Activated naive CD8-positive, alpha-beta T cell treated with anti-CD3 and anti-CD28 coated beads, Interleukin-2, amount 50 U/mL, for 24 hours (primary cell): ENCODE data around the gene RNF148.
"Not testable (repeated sequence)": the region's sequence is repeated elsewhere in the genome, so short reads cannot be mapped to it uniquely, and the experiment has no call there.

ENCODE experiments used
- ATAC-seq: fragments of 150-1000 bp; cut with Tn5 transposase; one replicate; pipeline ENCODE4 v1.10.0; 2021
- DNase-seq: peaks from one replicate; pipeline ENCODE4 v3.0.0; 2021
- H3K27ac Mint-ChIP-seq: one replicate; pipeline ENCODE4 v1.8.0; 2021; ENCODE audit warnings: mild to moderate bottlenecking, mixed read lengths
- H3K27me3 Mint-ChIP-seq: one replicate; pipeline ENCODE4 v1.8.0; 2021; ENCODE audit warnings: mixed read lengths
- H3K36me3 Mint-ChIP-seq: one replicate; pipeline ENCODE4 v1.8.0; 2021; ENCODE audit warnings: low read depth, mixed read lengths
- H3K4me1 Mint-ChIP-seq: one replicate; pipeline ENCODE4 v1.8.0; 2021; ENCODE audit warnings: mixed read lengths
- H3K4me3 Mint-ChIP-seq: one replicate; pipeline ENCODE4 v1.8.0; 2021; ENCODE audit warnings: mild to moderate bottlenecking, moderate library complexity, mixed read lengths
- H3K9me3 Mint-ChIP-seq: one replicate; pipeline ENCODE4 v1.8.0; 2021; ENCODE audit warnings: mixed read lengths

The RNF148 gene

DNA sequence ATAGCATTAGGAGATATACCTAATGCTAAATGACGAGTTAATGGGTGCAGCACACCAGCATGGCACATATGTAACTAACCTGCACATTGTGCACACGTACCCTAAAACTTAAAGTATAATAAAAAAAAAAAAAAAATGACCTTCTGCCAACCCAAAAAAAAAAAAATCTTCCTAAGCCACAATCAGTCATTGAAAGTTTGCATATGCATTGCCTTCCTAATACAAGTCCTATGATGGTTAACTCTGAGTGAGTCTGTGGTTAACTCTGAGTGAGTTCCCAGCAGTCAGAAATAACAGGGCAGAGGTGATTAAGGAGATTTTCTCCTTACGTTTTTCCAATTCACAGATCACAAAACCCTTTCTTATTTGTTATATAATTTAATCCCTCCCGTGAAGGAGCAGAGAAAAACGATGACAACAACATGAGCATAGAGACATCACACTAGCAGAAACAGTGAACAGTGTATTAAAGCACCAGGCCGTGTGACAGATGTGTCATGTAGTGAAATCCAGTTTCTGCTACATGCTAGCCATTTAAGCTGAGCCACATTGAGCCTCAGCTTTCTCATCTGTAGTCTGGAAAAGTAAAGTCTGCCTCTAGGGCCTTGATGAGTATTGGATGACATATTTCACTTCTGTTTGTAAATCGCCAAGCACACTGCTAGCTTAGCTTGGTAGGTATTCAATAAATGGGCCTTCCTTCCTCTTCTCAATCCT lies 7.4 kb upstream of the RNF148 start:
- H3K36me3 Mint-ChIP-seq = no peaks in the 10 kb centered on the region
- H3K4me1 Mint-ChIP-seq = no peaks in the 10 kb centered on the region
- peaks cover 16% of the 10 kb centered on the region for H3K9me3 Mint-ChIP-seq
- ATAC-seq = no peak
- no peaks in the 10 kb centered on the region for H3K27me3 Mint-ChIP-seq
- DNase-seq = no peak
- no peak overlapping the region for H3K4me3 Mint-ChIP-seq
- no peak overlapping the region for H3K27ac Mint-ChIP-seq

DNA sequence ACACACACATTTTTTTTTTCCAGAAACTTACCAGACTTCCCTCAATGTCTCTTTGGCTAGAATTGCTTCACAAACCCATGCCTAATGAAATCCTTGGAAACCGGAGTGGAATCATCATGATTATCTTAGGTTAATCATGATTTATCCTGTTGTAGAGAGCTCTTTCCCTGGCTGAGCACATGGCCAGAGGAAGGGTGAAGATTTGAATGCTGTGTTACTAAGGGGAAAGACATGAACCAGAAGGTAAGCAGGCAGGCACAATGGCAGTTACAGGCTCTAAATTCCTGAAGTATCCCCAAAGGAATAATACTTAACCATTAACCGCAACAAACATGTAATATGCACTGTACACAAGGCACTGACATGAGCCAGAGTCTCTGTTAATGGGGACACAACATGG lies 4.1 kb upstream of the RNF148 start:
- ATAC-seq (no peak), DNase-seq (no peak)
- H3K9me3 Mint-ChIP-seq = peaks cover 17% of the 10 kb centered on the region
- no peaks in the 10 kb centered on the region for H3K4me1 Mint-ChIP-seq
- H3K4me3 Mint-ChIP-seq = no peak overlapping the region
- no peaks in the 10 kb centered on the region for H3K36me3 Mint-ChIP-seq
- H3K27me3 Mint-ChIP-seq = no peaks in the 10 kb centered on the region
- no peak overlapping the region for H3K27ac Mint-ChIP-seq

DNA sequence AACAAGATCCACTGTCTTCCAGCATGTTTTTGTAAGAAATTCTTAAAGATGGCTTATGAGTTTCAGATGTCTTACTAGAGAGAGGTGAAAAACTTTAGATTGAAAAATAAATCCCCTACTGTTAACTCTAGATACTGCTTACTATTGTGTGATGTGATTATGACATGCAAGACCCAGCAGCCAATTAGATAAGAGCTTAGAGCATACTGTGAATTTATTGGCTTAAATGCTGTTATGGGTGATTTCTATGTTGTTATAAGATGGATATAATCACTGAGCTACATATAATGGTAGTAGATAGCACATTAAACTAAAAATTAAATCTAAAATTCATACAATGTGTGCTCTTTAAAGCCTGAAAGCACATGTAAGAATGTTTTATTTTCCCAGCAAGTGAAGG lies 3.7 kb downstream of the RNF148 start, which contains the start of gene RNF133:
Gene RNF133 (minus strand): TSS at position 101 of the 400 bp plus-strand sequence. CDS start 199 bp downstream, outside the sequence.
- Mint-ChIP-seq H3K4me1 (no peaks in the 10 kb centered on the region), H3K4me3 (no peak within 1 kb of the TSS), H3K27ac (no peak within 1 kb of the TSS), H3K9me3 (peaks cover 7% of the 10 kb centered on the region), H3K36me3 (no peaks in the 10 kb centered on the region), H3K27me3 (no peaks in the 10 kb centered on the region)
- ATAC-seq = no peak
- DNase-seq = no peak

DNA sequence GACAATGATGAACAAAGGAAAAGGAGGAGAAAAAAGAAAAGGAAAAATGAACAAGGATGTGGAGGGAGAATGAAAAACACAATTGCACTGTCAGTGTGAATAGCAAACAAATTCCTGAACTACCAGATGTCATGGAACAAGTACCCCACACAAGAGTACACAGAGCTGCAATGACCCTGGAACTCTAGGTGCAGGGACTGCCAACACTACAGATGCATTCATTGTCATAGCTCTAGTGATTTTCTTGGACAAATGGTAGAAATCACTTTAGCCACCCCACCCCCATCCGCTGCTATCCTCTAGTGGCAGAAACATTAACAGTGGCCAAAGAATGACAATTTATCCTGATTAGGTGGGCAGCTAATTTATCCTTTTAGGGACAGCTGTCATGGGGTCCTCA lies 6.9 kb downstream of the RNF148 start:
- no peak for ATAC-seq
- H3K36me3 Mint-ChIP-seq = no peaks in the 10 kb centered on the region
- no peak overlapping the region for H3K27ac Mint-ChIP-seq

DNA sequence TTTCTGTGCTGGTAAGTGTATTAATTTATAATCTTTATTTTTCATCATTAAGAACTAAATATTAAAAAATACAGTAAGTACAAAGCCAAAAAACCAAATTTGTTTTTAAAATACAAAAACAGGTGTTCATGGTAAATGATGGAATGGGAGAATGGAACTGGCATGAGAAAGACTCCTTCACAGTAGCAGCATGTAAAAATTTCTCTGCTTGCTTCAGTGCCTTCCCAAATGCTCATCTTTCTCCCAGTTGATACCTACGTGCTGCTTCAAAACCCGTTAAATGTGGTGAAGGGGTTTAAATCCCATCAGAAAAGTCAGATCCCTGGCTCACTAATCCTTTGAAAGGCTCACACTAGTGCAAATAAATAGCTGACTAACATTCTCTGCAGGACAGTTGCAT lies 8.0 kb downstream of the RNF148 start:
- no peaks in the 10 kb centered on the region for H3K36me3 Mint-ChIP-seq
- H3K4me1 Mint-ChIP-seq = no peaks in the 10 kb centered on the region
- no peaks in the 10 kb centered on the region for H3K9me3 Mint-ChIP-seq
- no peak overlapping the region for H3K27ac Mint-ChIP-seq
- H3K27me3 Mint-ChIP-seq = no peaks in the 10 kb centered on the region
- DNase-seq (no peak), ATAC-seq (no peak)
- no peak overlapping the region for H3K4me3 Mint-ChIP-seq

More for the DNA sequence above, 6.9 kb downstream of the RNF148 start:
- Mint-ChIP-seq H3K27me3 (no peaks in the 10 kb centered on the region), H3K4me1 (no peaks in the 10 kb centered on the region), H3K4me3 (no peak overlapping the region), H3K9me3 (no peaks in the 10 kb centered on the region)
- no peak for DNase-seq

DNA sequence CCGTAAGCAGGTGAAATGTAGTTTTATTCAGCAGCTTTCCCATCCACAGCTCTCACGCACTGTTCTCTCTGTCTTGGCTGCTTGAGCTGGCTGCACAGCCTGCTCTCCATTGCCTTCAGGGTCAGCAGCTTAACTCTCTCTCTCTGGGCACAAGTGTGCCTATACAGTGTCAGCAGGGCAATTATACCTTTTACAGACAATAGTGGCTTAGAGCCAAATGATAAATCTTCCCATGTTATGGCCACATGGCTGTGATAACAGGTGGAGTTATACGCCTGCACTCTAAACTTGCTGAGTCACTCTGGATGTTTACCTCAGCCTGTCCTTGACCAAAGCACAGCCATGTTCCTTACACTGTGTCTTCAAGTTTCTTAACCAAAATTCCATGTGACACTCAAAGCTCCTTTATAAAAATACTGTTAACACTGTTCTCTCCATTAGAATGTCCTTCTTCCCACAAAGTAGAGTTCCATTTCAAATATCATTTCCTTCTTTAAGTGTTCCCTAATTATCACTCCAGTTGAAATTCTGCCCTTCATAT lies 9.9 kb downstream of the RNF148 start:
- DNase-seq (no peak), ATAC-seq (no peak)
- no peak overlapping the region for H3K4me3 Mint-ChIP-seq
- H3K27ac Mint-ChIP-seq = no peak overlapping the region
- no peaks in the 10 kb centered on the region for H3K9me3 Mint-ChIP-seq
- H3K27me3 Mint-ChIP-seq = no peaks in the 10 kb centered on the region
- no peaks in the 10 kb centered on the region for H3K36me3 Mint-ChIP-seq
- H3K4me1 Mint-ChIP-seq = no peaks in the 10 kb centered on the region

DNA sequence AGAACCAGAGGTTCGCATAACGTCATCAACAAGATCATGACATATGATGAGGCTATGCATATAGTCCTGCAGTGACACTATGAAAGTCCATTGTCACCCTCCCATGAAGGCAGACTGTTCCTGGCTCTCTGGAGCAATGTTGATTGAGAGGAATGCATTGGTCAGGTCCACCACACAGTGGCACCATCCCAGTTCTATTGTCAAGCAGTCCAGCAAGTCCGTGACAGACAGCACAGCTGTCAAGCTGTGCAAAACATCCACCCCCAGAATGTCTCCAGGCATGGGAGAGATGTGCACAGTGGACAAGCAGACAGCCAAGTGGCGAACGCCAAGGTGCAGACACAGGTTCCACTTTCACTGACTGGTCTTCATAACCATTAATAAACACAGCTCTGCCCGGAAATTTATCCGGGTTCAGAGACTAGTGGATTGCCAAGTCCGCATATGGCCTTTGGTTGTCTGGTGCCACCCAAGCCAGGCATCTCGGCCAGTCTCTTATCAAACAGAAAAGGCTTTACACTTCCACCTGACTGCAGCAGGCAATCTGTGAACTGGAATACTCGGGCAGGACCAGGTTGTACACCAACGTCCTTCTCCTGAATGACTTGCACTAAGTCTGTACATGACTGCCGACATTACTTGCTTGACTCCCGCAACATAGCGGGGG lies 11.0 kb downstream of the RNF148 start:
- H3K27ac Mint-ChIP-seq = no peak overlapping the region
- H3K36me3 Mint-ChIP-seq = no peaks in the 10 kb centered on the region
- H3K4me3 Mint-ChIP-seq = no peak overlapping the region
- no peaks in the 10 kb centered on the region for H3K27me3 Mint-ChIP-seq
- H3K9me3 Mint-ChIP-seq = no peaks in the 10 kb centered on the region
- H3K4me1 Mint-ChIP-seq = no peaks in the 10 kb centered on the region
- no peak for DNase-seq
- ATAC-seq = no peak

DNA sequence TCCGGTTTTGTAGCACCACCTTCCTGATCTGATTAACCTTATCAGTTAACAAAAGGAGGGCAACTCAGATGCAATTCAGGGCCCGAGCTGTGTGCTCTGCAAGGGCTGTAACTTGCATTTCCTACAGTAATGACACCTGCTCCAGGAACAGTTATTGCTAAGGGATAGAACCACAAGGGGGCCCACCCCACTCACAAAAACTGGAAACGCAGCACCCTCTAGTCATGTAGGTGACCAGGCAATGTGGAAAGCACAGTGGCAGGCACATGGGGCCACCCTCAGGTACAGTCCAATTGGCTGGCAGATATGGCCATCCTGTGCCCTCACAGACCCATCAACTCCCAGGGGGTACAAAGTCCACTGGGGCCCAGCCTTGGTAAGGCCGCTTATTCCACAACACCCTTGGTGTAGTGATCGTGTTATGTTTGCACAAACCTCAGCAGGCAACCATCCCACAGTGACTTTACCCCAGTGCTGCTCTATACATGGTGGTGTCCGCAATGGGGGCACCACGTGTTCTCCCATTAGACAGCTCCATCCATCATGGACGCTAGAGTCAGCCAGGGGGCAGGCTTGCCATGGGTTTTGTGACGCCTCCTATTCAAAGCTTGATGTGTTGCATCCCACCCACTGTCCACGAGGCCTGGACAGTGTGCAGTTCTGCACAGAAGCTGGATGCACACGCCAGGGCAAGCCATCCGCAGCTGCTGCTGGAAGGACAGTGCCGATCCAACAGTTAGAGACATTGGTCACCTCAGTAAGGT lies 13.2 kb downstream of the RNF148 start:
- Mint-ChIP-seq H3K4me1 (no peaks in the 10 kb centered on the region), H3K9me3 (no peaks in the 10 kb centered on the region), H3K27me3 (no peaks in the 10 kb centered on the region), H3K36me3 (no peaks in the 10 kb centered on the region), H3K4me3 (no peak overlapping the region), H3K27ac (no peak overlapping the region)
- DNase-seq (no peak), ATAC-seq (no peak)

DNA sequence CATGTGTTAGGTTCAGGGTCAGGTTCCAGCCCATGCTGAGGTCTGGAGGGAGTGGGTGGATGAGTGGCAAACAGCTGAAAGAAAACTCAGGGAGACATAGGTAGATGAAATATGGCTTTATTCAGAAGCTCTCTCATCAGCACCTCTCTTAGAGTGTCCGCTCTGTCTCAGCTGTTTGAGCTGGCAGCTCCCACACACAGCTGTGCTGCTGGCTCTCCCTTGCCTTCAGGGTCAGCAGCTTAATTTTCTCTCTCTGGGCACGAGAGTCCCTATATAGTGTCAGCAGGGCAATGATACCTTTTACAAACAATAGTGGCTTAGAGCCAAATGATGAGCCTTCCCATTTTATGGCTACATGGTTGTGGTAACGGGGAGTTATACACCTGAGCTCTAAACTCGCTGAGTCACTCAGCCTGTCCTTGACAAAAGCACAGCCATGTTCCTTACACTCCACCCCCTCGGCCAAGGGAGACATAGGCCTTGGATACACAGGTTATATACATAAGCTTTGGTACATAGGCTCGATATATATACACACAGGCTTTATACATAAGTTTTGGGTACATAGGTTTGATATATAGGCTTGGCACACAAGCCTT lies 14.2 kb downstream of the RNF148 start:
- Mint-ChIP-seq H3K27me3 (no peaks in the 10 kb centered on the region), H3K36me3 (no peaks in the 10 kb centered on the region), H3K4me1 (no peaks in the 10 kb centered on the region), H3K4me3 (no peak overlapping the region), H3K27ac (no peak overlapping the region), H3K9me3 (no peaks in the 10 kb centered on the region)
- ATAC-seq = no peak
- DNase-seq = no peak

DNA sequence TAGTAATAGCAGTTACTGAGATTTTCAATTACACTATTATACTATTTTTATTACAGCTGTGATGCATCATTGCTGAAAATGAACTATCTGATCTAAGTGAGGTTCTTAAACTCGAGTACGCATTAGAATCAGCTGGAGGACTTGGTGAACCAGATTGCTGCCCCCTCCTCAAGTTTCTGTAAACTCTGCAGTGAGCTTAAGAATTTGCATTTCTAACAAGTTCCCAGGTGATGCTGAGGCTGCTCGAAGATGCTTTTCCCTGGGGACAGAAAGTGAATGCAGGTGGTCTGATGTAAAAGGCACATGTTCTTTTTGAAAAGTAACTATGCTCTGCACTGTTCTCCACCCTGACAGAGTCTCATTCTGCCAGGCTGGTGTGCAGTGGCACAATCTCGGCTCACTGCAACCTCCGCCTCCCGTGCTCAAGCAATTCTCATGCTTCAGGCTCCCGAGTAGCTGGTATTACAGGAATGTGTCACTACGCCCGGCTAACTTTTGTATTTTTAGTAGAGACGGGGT lies 16.3 kb downstream of the RNF148 start:
- Mint-ChIP-seq H3K27me3 (no peaks in the 10 kb centered on the region), H3K36me3 (no peaks in the 10 kb centered on the region), H3K4me3 (no peak overlapping the region), H3K4me1 (no peaks in the 10 kb centered on the region), H3K9me3 (peaks cover 4% of the 10 kb centered on the region), H3K27ac (no peak overlapping the region)
- DNase-seq (no peak), ATAC-seq (no peak)

DNA sequence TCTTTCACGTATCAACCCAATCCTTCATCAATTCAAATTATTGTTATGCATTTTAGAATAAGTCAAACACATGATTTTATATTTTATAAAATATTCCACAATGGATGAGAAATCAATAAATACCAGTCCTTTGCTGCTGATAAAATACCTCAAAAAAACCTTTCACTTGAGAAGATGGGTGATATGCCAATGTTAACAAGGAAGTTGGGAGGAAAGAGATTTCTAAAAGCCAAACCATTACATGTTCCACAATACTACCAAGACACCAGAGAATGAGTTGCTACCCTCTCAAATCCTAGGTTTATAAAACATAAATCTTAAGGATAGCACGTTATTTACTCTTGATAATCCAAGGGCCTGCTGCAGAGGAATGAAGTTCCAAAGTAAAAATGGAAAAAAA lies 18.2 kb downstream of the RNF148 start:
- Mint-ChIP-seq H3K4me1 (no peaks in the 10 kb centered on the region), H3K27ac (no peak overlapping the region), H3K9me3 (peaks cover 4% of the 10 kb centered on the region), H3K36me3 (no peaks in the 10 kb centered on the region), H3K27me3 (no peaks in the 10 kb centered on the region), H3K4me3 (no peak overlapping the region)
- DNase-seq (no peak), ATAC-seq (no peak)

DNA sequence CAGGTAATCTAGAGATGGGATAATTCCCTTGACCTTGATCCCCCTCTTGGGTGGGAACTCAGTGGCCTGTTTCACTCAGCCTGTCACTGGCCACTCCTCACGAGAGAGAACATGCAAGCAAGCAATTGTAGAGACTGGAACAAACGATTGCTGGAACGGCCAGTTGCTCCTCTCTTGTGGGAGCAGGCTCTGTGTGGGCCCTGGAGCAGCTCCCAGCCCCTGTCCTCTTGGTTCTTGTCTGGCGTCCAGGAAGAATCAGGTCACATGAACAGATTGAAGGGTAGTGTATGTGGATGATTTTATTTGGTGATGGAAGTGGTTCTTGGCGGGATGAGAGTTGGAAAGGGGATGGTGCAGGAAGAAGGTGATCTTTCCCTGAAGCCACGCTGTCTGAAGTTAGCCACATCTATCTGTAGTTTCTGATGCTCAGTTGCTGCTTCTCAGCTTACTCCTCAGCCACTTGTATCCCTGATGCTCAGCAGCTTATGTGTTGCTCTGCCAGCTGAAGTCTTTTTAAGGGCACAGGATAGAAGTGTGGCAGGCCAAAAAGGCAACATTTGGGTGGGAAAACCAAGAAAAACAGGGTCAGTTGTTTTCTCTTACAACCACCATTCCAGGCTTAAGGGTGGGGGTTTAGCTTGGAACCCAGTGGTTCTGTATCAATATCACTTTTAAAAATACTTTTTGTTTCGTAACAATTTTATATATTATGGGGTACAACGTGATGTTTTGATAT lies 19.7 kb downstream of the RNF148 start:
- DNase-seq (no peak), ATAC-seq (no peak)
- Mint-ChIP-seq H3K4me1 (no peaks in the 10 kb centered on the region), H3K27me3 (no peaks in the 10 kb centered on the region), H3K27ac (no peak overlapping the region), H3K36me3 (no peaks in the 10 kb centered on the region), H3K9me3 (peaks cover 4% of the 10 kb centered on the region), H3K4me3 (no peak overlapping the region)

DNA sequence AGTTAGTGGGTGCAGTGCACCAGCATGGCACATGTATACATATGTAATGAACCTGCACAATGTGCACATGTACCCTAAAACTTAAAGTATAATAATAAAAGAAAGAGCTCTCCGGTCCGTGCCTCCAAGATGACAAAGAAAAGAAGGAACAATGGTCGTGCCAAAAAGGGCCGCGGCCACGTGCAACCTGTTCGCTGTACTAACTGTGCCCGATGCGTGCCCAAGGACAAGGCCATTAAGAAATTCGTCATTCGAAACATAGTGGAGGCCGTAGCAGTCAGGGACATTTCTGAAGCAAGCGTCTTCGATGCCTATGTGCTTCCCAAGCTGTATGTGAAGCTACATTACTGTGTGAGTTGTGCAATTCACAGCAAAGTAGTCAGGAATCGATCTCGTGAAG lies 21.5 kb downstream of the RNF148 start:
- not testable (repeated sequence) for H3K4me3 Mint-ChIP-seq, DNase-seq, H3K9me3 Mint-ChIP-seq, H3K36me3 Mint-ChIP-seq, ATAC-seq, H3K4me1 Mint-ChIP-seq, H3K27me3 Mint-ChIP-seq, H3K27ac Mint-ChIP-seq

DNA sequence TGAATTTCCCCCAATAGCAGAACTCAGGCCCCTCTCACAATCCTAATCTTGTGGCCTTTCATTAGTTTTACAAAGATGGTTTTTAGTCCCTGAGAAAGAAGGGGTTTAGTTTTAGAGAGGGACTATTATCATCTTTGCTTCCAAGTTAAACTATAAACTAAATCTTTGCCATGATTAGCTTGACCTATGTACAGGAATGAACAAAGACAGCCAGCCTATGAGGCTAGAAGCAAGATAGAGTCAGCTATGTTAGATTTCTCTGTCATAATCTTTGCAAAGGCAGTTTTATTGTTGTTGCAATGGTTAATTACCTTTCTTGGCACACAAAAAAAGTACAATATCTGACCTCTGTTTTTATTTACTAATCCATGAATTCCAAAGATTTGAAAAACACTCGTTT lies 22.9 kb downstream of the RNF148 start:
- DNase-seq (no peak), ATAC-seq (no peak)
- H3K9me3 Mint-ChIP-seq = peaks cover 4% of the 10 kb centered on the region
- no peaks in the 10 kb centered on the region for H3K4me1 Mint-ChIP-seq
- no peaks in the 10 kb centered on the region for H3K36me3 Mint-ChIP-seq
- H3K27ac Mint-ChIP-seq = no peak overlapping the region
- H3K27me3 Mint-ChIP-seq = no peaks in the 10 kb centered on the region
- no peak overlapping the region for H3K4me3 Mint-ChIP-seq
